Muscle of leg (tissue), 11 donors: Measurements from ENCODE around the gene ARHGAP24. TPM values are rescaled to one million over a fixed set of nuclear protein-coding genes. Genes with fewer than 3 reads are reported as not detected.
A peak's percentile ranks its signal among the peaks of the same experiment; 100 is the strongest.

Source experiments
- DNase-seq: peaks from one replicate; pipeline ENCODE4 v3.0.0; 2013
- H3K27ac ChIP-seq: one replicate; pipeline ENCODE4 v1.5.1; 2013; ENCODE audit warnings: mild to moderate bottlenecking, low read length, control low read depth
- H3K27me3 ChIP-seq: one replicate; pipeline ENCODE4 v1.6.1; 2013; ENCODE audit warnings: low read length; ENCODE audit not compliant: control insufficient read depth, insufficient read depth
- H3K36me3 ChIP-seq: one replicate; pipeline ENCODE4 v1.6.1; 2013; ENCODE audit warnings: low read length; ENCODE audit not compliant: control insufficient read depth, insufficient read depth
- H3K4me1 ChIP-seq: one replicate; pipeline ENCODE4 v1.6.1; 2013; ENCODE audit warnings: low read length; ENCODE audit not compliant: control insufficient read depth, insufficient read depth
- H3K4me3 ChIP-seq: one replicate; pipeline ENCODE4 v1.5.1; 2013; ENCODE audit warnings: low read length, control low read depth
- H3K9me3 ChIP-seq: replicated peaks from 2 replicates; pipeline ENCODE4 v1.6.1; 2013; ENCODE audit warnings: low read depth, low read length; ENCODE audit not compliant: control insufficient read depth
- WGBS: methylation state at CpG from one replicate; pipeline ENCODE4 v1.1.5; 2013; ENCODE audit warnings: missing lambda C conversion rate; ENCODE audit not compliant: insufficient coverage; 5-methylcytosine and 5-hydroxymethylcytosine counted together
- polyA plus RNA-seq, 8 donors: library from polyadenylated mRNA; unstranded; fragments of 120-200 nt; gene quantifications; one replicate each; pipeline versions ENCODE4 v1.2.1 to v1.2.3, GENCODE V29; 2013; ENCODE audit warnings: inconsistent platforms in 1 of 8, low replicate concordance in 1 of 8; ENCODE audit not compliant: insufficient read length in 8 of 8, insufficient read depth in 1 of 8
- total RNA-seq: library from RNA; stranded (reverse); fragments of 120-200 nt; gene quantifications from one replicate; pipeline ENCODE4 v1.2.4, GENCODE V29; 2013

ARHGAP24 gene
- total and polyA plus RNA-seq, 9 donors: 39.8 to 66.1 (median 48.9) TPM

DNA sequence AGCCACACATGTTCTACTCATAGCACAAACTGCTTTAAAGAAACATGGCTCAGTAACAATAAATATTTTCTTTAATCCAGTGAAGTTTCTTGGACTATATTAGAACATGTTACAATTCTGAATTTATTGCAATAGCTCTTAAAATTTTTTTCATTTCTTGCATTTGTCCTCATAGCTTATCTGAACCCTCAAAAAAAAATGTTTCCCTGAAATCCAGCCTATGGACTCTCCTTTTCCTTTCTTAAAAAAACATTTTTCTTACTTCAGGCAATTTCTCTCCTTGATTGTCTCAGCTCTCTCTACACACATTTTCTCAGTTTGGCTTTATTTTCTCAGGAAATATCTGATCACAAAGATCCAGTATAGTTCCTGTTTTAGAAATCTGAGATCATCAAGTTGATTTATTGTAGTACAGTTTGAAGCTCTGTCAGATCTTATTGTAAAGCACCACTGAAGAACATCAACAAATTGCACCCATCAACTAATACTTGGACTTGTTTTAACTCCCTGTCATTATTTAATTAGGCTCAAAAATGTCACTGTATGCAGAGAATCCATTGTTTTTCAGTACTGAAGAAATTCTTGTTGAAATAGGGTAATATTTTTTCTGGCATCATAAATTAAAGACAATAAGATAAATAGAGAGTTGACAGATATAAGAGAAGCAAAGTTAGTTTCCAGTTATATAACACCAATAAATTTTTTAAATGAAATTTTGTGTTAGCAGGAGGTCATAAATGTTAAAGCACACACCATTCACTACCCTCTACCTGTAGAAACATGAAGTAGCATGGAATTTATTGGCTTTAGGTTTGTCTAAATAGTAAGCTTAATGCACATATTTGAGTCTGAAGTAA, 317.7 kb downstream of the ARHGAP24 start:
- Histone ChIP-seq H3K4me3 (no peak overlapping the region), H3K4me1 (peaks cover 8% of the 10 kb centered on the region), H3K9me3 (no peaks in the 10 kb centered on the region), H3K27ac (peak overlapping the region; percentile 94), H3K36me3 (peaks cover 2% of the 10 kb centered on the region), H3K27me3 (no peaks in the 10 kb centered on the region)
- DNase-seq: peak; percentile 86

- no peak for DNase-seq
- Histone ChIP-seq H3K27ac (peak overlapping the region; percentile 94), H3K27me3 (no peaks in the 10 kb centered on the region), H3K4me1 (peaks cover 6% of the 10 kb centered on the region), H3K4me3 (no peak overlapping the region), H3K9me3 (no peaks in the 10 kb centered on the region), H3K36me3 (peaks cover 2% of the 10 kb centered on the region)
- WGBS: no CpG with 5 or more reads among the region's 3 CpGs
Observed at GRCh38 chr4:85793233-85793585, 318.3 kb downstream of the ARHGAP24 start.

GRCh38 chr4:85798012-85798770, 323.2 kb downstream of the ARHGAP24 start:
- no peak for DNase-seq
- no peak overlapping the region for H3K4me3 ChIP-seq
- no peaks in the 10 kb centered on the region for H3K27me3 ChIP-seq
- no peak overlapping the region for H3K27ac ChIP-seq
- no peaks in the 10 kb centered on the region for H3K4me1 ChIP-seq
- H3K9me3 ChIP-seq: peaks cover 3% of the 10 kb centered on the region
- peaks cover 2% of the 10 kb centered on the region for H3K36me3 ChIP-seq
- no CpG with 5 or more reads among the region's 2 CpGs for WGBS

- peaks cover 11% of the 10 kb centered on the region for H3K4me1 ChIP-seq
- H3K4me3 ChIP-seq: no peak overlapping the region
- no peak for DNase-seq
- H3K27me3 ChIP-seq: no peaks in the 10 kb centered on the region
- WGBS: no CpG with 5 or more reads among the region's 4 CpGs
- no peak overlapping the region for H3K27ac ChIP-seq
- H3K9me3 ChIP-seq: peaks cover 3% of the 10 kb centered on the region
- no peaks in the 10 kb centered on the region for H3K36me3 ChIP-seq
Observed at GRCh38 chr4:85803856-85804255, 328.9 kb downstream of the ARHGAP24 start.

DNA sequence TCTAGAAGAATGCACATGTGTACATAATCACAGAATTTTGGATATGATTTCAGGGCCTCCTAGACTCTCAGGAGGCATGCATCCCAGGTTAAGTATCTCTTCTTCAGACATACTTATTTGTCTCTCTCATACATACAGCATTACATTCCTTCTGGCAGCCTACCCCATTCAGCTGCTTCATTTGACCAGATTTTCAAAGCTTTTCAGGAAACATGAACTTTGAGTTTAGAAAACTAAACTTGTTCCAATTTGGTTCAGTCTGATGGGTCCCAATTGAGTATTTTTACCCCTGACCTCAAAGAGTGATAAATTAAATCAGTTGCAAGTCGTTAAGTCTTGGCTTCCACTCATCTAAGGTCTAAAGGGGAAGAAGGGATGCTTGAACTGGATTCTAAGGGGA, 330.9 kb downstream of the ARHGAP24 start:
- no peak overlapping the region for H3K4me3 ChIP-seq
- WGBS: no CpG with 5 or more reads among the region's 1 CpG
- H3K27ac ChIP-seq: peak overlapping the region; percentile 69
- no peaks in the 10 kb centered on the region for H3K27me3 ChIP-seq
- H3K9me3 ChIP-seq: no peaks in the 10 kb centered on the region
- peak; percentile 98 for DNase-seq
- H3K4me1 ChIP-seq: peaks cover 11% of the 10 kb centered on the region
- no peaks in the 10 kb centered on the region for H3K36me3 ChIP-seq

- H3K27me3 ChIP-seq: no peaks in the 10 kb centered on the region
- peak overlapping the region; percentile 69 for H3K27ac ChIP-seq
- no peaks in the 10 kb centered on the region for H3K9me3 ChIP-seq
- no peak overlapping the region for H3K4me3 ChIP-seq
- DNase-seq: peak; percentile 88
- no peaks in the 10 kb centered on the region for H3K36me3 ChIP-seq
- peaks cover 11% of the 10 kb centered on the region for H3K4me1 ChIP-seq
Observed at GRCh38 chr4:85806334-85806733, 331.4 kb downstream of the ARHGAP24 start.

GRCh38 chr4:85807247-85807950, 332.4 kb downstream of the ARHGAP24 start:
- H3K4me1 ChIP-seq: peaks cover 11% of the 10 kb centered on the region
- no peaks in the 10 kb centered on the region for H3K9me3 ChIP-seq
- H3K27ac ChIP-seq: peak overlapping the region; percentile 80
- no peak overlapping the region for H3K4me3 ChIP-seq
- 34% methylated on average over 2 of the region's 3 CpGs for WGBS
- no peaks in the 10 kb centered on the region for H3K27me3 ChIP-seq
- no peaks in the 10 kb centered on the region for H3K36me3 ChIP-seq
- peak; percentile 94 for DNase-seq

DNA sequence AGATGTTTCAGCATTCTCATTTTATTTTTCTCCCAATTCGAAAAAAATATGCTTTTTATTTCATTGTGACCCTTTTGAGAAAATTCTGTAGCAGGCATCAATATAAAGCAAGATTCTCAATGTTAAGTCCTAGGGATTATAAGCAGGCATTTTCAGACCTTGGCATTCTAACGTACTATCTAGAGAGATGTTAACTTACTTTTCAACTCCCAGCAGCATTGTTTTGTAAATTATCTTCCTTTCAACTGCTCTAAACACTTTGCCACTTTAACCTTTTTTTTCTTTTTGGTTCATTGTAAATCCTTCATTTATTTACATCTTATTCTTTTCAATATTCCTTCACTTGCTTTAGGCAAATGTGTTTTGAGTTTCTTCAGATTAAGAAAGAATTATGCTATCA, 333.2 kb downstream of the ARHGAP24 start:
- Histone ChIP-seq H3K4me1 (peaks cover 11% of the 10 kb centered on the region), H3K27ac (peak overlapping the region; percentile 80)
- no CpG with 5 or more reads among the region's 2 CpGs for WGBS

GRCh38 chr4:85808864-85809263, 333.9 kb downstream of the ARHGAP24 start:
- Histone ChIP-seq H3K4me1 (peaks cover 11% of the 10 kb centered on the region), H3K27ac (peak overlapping the region; percentile 80), H3K4me3 (no peak overlapping the region), H3K27me3 (no peaks in the 10 kb centered on the region), H3K9me3 (no peaks in the 10 kb centered on the region), H3K36me3 (no peaks in the 10 kb centered on the region)
- DNase-seq: no peak

More for the DNA sequence above, 333.2 kb downstream of the ARHGAP24 start:
- Histone ChIP-seq H3K9me3 (no peaks in the 10 kb centered on the region), H3K4me3 (no peak overlapping the region), H3K36me3 (no peaks in the 10 kb centered on the region), H3K27me3 (no peaks in the 10 kb centered on the region)
- no peak for DNase-seq

- peaks cover 4% of the 10 kb centered on the region for H3K9me3 ChIP-seq
- no peaks in the 10 kb centered on the region for H3K27me3 ChIP-seq
- peaks cover 3% of the 10 kb centered on the region for H3K4me1 ChIP-seq
- no CpG with 5 or more reads among the region's 4 CpGs for WGBS
- H3K4me3 ChIP-seq: no peak overlapping the region
- peaks cover 4% of the 10 kb centered on the region for H3K36me3 ChIP-seq
- DNase-seq: no peak
- no peak overlapping the region for H3K27ac ChIP-seq
Observed at GRCh38 chr4:85812776-85813175, 337.8 kb downstream of the ARHGAP24 start.
